Measurements from ENCODE around the gene NPAS2. TPM values are rescaled to one million over a fixed set of nuclear protein-coding genes. Genes with fewer than 3 reads are reported as not detected.

NPAS2 gene
- polyA plus RNA-seq, 6 donors from 2014 or later: not detected

Other genes starting within 250 kb of the NPAS2 start
- gene RPL31, start 182.2 kb downstream of the NPAS2 start, polyA plus RNA-seq (ENCODE audit: low read depth in 6 of 6): 1,000 to 10,000 TPM; 4,155 to 6,073 (median 5,110) TPM

All from naive B cell (primary cell).